Renal cortical epithelial cell (primary cell): ENCODE measurements around the gene CTNNA2. TPM values are rescaled to one million over a fixed set of nuclear protein-coding genes. Genes with fewer than 3 reads are reported as not detected.
A peak's percentile ranks its signal among the peaks of the same experiment; 100 is the strongest.
"Not testable (repeated sequence)": the region's sequence is repeated elsewhere in the genome, so short reads cannot be mapped to it uniquely, and the experiment has no call there.

Experiments
- DNase-seq: peaks from one replicate; pipeline ENCODE4 v3.0.0-alpha.2; 2011; ENCODE audit warnings: low read depth
- total RNA-seq: library from RNA; depleted of rRNA; stranded (reverse); fragments of >200 nt; gene quantifications from 2 replicates; pipeline ENCODE4 v1.2.3, GENCODE V29; 2014

Gene CTNNA2
- total RNA-seq, 1 donor from 2014 or later, result 0.35 TPM

DNA sequence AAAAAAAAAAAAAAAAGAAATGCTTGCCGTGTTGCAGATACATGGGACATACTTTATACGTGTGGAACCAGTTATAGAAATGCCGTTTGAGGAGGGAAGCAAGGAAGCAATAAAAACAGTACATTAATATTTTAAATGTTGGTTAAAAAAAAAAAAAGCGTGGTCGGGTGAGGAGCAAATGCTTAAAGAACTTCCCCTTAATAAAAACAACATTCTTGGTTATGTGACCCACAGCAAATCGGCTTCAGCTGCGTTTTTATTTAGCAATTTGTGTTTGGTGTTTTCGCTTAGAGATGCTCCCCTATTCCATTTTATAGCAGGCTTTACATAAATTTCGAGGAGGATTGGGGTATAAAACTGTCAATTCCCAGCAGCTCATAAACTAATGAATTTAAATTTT lies 568.1 kb downstream of the CTNNA2 start:
- DNase-seq, result no peak

DNA sequence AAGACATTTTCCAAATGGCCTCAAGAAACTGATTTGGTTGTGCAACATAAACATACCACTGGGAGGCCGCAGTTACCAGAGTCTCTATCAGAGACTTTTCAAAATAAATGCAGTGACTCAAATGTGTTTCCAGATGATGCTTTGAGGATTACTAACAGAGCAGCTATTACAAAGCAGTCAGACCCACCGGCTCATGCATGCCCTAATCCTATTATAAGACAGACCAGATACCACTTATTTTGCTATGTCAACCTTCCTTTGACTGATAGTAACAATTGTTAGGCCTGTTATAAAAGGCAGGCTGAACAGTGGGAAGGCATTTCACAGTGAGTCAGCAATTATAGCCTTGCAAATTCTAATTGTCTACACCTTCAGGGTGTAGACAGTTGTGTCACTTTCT lies 574.0 kb downstream of the CTNNA2 start:
- peak; percentile 31 for DNase-seq

DNA sequence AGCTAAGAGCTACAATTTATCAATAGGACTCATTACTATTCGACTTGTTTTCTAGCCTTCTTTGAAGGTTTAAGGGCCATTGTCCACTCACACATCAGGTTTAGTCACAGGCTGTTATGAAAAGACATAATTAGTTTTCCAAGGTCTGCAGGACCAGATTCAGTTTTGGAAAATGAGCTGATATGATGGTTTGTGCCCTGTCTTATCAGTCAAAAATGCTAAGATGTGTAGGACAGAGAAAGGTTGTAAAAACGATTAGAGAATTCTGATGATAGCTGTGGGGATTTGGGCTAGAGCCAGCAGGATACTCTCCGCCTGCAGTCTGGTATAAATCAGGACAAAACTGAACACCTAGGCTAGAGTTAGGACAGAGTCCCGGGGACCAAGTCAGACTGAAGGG lies 578.4 kb downstream of the CTNNA2 start:
- no peak for DNase-seq

DNA sequence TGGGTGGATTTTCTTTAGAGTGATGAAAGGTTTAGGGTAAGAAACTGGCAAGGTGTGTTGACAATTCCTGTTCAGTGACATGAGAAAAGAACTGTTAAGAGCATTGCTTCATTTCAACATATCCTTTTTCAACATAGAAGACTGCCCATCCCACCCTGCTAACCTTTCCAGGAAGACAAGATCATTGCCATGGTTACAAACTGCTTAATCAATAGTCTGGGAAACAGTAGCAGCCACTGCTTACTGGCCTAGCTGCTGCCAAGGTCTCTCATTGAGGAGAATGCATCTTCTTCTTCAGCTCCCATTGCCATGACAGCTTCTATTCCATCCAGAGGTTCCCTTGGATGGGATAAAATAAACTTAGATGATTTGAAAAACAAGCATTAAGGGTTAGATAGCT lies 579.6 kb downstream of the CTNNA2 start:
- DNase-seq, result no peak

DNA sequence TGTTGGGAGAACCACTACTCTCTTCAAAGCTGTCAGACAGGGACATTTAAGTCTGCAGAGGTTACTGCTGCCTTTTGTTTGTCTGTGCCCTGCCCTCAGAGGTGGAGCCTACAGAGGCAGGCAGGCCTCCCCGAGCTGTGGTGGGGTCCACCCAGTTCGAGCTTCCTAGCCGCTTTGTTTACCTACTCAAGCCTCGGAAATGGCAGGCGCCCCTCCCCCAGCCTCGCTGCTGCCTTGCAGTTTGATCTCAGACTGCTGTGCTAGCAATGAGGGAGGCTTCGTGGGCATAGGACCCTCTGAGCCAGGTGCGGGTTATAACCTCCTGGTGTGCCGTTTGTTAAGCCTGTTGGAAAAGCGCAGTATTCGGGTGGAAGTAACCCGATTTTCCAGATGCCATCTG lies 585.7 kb downstream of the CTNNA2 start:
- DNase-seq, result not testable (repeated sequence)

DNA sequence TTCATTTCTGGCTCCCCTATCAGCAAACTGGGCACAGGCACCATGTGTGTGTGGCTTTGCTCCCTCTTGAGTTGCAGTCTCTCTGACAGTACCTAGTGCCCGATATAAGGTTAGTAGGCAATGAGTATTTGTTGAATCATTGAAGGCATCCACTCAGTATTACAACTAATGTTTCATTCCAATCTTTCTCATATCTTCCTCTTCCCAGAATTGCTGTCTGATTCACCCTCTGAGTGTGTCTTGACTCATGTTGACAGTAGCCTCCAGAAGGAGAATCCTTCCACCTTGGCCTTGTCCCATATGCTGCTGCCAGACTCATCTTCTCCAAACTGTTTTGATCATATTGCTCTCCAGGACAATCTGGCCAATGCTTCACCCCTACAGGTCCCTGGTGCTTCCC lies 589.2 kb downstream of the CTNNA2 start:
- no peak for DNase-seq

DNA sequence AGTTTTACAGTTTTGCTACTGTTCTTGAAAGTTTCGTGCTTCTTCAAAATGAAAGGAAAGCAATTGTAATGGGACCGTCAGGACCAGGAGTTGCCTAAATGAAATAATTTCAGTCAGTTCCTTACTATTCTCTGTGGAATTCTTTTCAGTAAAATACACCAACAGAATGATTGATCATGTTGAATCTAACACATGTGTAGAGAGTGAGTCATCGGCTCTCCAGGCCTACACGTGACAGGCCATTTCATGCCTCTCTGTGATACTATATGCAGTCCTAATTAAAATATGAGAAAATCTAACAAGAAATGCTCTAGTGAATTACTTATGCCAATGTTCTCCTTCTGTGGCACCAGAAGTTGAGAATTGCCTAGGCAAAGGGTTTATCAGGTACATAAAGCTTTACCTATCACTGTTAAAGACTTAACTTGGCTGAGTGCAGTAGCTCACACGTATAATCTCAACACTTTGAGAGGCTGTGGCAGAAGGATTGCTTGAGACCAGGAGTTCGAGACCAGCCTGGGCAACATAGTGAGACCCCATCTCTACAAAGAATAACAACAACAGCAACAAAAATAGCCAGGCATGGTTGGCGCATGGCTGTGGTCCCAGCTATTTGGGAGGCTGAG lies 592.3 kb downstream of the CTNNA2 start:
- no peak for DNase-seq

DNA sequence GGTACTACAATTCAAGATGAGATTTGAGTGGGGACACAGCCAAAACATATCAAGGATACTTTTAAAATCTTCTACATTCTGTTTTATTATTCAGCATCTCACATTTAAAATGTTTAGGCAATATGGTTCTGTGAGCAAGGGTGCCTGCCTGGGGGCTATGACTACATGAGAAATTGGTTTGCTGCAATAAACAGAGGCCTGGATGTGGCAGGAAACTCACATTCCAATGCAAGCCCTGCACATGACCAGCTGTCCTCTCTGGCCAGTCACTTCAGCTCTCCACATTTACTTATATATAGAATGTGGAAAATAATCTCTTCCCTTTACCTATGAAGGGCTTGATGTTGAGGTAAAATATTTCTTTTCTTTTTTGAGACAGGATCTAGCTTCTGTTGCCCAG lies 598.3 kb downstream of the CTNNA2 start:
- no peak for DNase-seq

DNA sequence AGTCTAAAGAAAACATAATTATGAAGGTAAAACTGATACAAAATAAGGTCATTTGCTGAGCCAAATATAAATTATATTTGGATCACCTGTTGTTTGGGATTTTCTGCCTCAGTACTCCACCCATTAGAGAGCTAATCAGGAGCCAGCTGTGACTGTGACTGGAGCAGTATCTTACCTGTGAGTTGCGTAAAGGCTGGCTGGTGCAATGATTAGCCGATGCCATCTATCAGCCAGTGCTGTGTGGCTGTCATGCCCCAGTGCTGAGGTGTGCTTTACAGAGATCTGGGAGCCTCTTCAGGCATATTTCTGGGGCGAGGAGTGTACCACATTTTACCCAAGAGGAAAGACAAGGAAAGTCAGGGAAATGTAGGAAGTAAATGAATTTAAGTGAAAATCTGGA lies 599.9 kb downstream of the CTNNA2 start:
- no peak for DNase-seq

DNA sequence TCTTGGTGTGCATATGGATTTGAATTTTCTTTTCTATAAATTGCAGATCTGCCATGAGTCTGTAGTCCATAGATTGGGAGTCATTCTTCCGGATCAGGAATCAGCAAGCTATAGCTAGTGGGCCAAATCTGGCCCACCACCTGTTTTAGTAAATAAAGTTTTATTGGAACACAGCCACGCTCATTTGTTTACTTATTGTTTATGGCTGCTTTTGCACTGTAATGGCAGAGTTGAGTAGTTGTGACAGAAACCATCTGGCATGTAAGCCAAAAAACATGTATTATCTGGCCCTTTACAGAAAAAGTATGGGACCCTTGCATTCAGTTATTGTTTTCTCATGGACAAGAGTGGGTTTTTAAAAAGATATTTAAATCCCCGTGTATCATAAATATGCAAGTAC lies 600.5 kb downstream of the CTNNA2 start:
- DNase-seq, result no peak

DNA sequence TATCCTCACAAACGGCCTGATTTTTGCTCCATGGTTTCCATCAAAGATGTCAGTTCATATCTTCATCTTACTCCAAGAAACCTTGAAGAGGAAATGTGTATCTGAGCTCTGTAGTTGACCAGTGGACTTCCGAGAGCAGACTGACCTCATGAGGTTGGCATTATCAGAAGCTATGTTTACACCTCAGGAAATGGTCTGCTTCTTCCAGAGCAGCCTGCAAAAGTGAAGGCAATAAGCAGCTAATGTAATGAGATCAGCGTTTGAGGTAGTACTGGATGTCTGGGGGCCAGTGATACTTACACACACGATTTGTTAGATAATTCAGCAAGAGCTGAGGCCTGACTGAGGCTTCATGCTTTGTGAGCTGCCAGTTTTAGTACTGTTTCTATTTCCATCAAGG lies 602.0 kb downstream of the CTNNA2 start:
- no peak for DNase-seq

DNA sequence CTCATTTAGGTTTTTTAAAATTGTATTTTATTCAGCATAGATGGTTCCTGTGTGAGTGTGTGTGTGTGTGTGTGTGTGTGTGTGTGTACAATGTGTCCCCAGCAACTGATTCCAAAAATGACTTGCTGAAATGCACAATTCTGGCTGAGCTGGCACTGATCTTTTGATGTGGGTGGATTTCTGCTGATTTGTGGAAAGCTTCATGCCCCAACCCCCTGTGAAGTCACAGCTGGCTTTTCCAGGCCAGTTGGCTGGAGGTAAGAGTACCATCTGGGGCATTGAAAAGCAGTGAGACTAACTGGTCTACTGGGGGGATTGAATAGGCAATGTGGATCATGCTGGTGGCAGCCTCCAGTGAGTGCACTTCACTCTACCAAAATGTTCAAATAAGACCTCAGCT lies 604.5 kb downstream of the CTNNA2 start:
- no peak for DNase-seq

DNA sequence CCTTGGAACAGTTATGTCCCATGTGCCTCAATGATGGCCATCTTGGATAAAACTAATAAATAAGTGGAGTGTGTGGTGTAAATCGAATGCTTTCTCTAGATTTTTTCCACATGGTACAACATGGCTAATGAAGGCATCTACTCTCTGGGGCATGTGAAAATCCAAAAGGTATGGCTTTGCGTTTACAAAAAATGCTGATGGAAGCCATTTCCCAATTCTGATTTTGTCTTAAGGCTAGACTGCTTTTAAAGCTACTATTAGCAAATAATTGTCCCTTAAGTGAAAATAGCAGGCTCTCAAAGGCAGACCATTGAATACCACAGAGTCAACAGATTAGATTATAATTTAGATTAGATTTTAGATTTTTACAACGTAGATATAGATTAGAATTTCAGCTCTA lies 608.0 kb downstream of the CTNNA2 start:
- no peak for DNase-seq

DNA sequence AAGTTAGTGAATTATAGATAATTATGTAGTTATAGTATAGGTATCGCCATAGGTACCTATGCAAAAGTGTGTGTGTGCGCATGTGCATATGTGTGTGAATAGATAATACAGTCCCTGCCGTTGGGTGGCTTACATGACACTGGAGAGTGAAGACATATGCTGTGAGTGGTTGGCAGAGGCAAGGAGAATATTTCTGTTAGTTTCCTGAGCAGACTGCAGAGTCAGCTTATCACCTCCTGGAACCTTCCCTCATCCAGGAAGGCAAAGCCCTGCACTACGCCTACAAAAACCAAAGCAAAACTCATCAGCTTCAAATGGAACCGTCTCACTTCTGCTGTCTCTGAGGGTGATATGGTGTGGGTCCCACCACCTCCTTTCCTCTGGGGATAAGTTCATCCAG lies 609.8 kb downstream of the CTNNA2 start:
- no peak for DNase-seq

DNA sequence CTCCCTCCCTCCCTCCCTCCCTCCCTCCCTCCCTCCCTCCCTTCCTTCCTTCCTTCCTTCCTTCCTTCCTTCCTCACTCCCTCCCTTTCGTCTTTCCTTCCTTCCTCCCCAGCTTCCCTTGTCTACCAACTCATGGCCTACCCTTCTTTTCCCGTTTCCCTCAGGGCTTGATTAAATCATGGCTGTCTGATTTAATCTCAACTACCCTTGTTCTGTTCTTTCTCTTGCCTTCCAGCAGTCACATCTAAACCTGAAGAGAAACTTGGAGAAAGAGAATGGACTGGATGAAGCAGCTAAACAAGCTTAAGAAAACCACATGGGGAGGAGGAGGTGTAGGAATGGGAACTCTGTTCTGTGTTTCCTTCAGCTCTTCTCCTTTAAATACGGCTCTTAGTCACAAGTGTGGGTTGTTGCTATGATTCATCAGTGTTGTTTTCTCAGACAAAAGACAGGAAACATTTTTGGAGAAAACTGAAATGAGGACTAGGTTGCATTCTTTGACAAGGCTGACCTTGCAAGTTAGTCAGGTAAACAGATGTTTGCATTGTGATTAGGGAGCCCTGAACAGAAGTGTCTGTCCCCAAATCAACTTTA lies 613.8 kb downstream of the CTNNA2 start:
- DNase-seq, result peak; percentile 64

DNA sequence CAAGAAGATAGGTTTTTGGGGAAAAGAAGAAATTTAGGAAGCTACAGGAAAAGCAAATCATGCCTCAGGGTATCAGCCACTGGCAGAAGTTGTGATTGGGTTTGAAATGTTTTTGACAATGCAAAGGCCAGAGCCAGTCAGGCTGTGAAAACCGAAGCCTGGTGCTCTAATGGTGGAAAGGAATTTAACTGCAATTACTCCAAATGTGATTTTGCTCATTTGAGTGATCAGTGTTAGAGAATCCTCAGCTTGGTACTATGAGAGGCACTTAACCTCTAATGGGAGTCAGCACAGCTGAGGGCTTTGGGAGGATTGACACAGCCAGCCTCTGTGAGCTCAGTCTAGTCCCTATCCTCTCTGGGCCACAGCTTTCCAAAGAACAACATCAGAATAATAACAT lies 615.2 kb downstream of the CTNNA2 start:
- no peak for DNase-seq

DNA sequence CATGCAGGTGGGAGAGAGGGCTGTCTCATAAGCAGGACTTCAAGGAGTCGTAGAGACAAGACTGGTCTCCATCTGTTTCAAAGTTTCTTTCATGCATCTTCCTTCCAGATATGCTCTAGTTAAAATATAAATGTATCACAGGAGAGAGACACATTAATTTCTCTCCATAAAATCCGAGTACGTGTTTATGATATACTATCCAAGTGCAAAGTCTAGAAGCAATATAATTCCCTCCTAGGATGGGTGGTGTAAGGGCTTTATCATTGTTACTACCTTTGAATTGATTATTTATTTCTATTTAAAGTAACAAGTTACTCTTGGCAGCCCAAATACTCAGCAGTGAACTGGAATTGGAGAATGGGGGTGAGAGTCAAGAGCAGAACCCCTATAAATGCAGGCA lies 619.4 kb downstream of the CTNNA2 start:
- no peak for DNase-seq

DNA sequence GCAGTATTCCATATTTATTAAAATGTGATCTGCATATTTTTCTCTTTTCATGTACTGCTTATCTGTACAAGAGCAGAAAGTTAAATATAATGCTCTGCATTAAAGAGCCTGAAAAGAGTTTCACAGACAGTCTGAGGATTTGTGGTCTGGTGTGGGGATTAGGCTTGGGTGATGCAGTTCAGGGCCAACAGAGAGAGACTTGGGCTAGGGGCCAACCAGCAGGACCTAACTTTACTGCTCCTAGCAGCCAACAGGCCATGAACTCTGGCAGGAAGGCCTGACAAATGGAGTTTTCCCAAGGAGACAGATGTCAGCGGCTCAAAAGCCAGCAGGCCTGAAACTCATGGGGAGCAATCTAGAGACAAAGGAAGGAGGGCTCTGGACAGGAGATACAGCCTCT lies 622.1 kb downstream of the CTNNA2 start:
- no peak for DNase-seq

DNA sequence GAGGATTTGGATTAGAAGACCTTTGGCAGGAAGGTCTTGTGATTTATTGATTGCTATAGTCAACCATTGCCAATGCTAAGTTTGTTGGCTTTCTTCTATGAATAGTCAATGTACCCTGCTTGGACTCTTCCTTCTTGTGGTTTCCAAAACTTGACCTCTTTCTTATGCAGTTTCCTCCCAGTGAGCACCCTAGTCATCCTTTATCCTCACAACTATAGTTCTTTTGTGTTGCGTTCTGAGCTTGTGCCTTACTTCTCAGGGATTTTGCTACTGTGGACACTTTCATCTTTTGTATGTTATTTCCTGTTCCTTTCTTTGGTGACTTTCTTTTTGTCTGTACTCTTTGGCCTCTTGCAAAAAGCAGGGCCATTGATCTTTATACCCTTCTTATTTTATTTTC lies 623.5 kb downstream of the CTNNA2 start:
- no peak for DNase-seq

DNA sequence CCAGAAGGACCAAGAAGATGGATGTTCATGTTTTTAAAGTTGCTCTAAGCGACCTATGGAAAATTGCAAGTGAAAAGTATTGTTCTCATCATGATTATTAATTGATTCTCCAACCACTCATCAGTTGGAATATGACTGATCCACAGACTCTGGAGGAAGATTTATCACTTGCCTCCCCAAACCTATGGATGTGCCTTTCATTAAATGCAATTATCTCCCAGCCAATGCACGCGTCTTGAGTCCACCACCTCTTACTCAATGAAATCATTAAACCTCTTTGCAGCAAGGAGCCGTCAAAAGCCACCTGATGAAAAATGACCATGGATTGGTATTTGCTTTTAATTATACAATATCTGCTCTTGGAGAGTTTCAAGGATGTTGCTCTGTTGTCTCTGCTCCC lies 626.1 kb downstream of the CTNNA2 start:
- DNase-seq, result no peak

DNA sequence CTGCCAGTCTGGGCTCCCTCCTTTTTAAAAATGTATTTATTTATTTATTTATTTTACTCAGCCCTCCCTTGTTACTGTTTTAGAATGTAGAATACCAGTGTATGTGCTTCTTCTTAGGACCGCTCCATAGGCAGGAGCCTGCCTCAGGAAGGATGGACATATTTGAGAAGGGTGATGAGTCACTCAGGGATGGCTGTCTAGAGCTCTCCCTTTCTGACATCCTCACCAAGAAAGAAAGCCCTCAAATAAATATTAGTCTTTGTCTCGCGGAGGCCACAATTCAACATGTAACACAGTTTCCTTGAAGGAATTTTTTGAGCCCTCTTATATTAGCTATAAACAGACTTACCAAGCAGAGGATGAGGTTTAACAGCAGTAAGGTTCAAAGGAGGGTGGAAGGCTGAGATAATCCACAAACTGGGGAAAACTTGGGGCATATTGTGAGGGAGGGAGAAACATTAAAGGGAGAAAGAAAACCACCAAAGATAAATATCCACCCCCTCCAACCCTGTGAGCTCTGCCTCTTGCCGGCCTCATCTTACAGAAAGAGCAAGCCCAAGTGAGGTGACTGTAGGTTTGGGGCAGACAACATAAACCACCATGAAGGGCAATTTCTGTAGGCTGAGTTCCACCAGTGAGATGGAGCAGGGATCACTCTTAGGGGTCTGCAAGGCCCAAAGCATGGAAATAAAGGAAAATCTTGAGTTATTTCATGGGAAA lies 628.3 kb downstream of the CTNNA2 start:
- DNase-seq, result no peak

DNA sequence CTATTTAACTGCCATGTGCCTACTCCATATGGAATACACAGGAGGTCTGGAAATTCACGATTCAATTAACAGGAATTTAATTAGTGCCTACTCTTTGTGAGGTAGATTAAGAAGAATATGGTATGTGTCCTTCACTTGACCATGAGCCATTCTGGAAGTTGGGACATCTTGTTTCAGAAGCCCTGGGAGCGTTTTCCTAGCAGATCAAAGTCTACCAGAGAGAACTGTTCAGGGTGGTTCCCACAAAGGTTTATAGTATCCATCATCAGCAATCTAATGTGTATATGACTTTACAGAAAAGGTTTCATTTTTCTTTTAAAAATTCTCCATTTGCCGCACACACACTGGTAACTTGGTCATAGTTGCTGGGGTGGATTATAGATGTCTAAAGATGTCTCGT lies 632.6 kb downstream of the CTNNA2 start:
- DNase-seq, result no peak

DNA sequence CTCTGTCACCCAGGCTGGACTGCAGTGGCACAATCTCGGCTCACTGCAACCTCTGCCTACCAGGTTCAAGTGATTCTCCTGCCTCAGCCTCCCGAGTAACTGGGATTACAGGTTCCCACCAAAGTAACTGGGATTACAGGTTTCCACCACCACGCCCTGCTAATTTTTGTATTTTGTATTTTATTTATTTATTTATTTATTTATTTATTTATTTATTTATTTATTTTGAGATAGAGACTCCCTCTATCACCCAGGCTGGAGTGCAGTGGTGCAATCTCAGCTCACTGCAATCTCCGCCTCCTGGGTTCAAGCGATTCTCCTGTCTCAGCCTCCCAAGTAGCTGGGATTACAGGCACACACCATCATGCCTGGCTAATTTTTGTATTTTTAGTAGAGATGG lies 633.9 kb downstream of the CTNNA2 start:
- DNase-seq, result not testable (repeated sequence)

DNA sequence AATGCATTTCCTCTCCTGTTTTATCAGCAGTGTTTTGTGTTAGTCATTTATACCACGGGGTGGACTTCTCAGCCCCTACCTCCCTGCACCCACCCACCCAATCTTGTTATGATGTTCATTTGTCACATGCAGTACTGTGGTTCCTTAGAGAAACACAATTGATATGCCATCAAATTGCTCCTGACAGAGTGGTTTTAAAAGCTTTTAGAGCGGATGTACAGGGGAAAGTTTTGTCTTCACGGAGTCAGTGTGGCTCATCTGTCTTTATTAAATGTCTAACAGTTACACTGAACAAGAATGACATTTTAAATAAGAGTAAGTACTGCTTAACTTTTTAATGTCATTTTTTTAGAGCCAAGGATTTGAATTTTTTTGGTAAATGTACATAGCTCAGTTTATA lies 634.8 kb downstream of the CTNNA2 start:
- no peak for DNase-seq
